OCI-LY3 (cell line): ENCODE results near the gene MYO1E.
A peak's percentile ranks its signal among the peaks of the same experiment; 100 is the strongest.

Source experiments
- H2AFZ ChIP-seq: fragments of 200-600, 300-600 bp; shearing (Covaris generic); 2 replicates; pipeline ENCODE4 v1.6.0; 2014; ENCODE audit warnings: antibody characterized with exemption, low read depth, low read length
- H3K27ac ChIP-seq: fragments of 200-600, 300-600 bp; sonication (generic); 2 replicates; pipeline ENCODE4 v1.5.1; 2014; ENCODE audit warnings: mild to moderate bottlenecking, low read length, moderate library complexity, mixed read lengths
- H3K27me3 ChIP-seq: fragments of 200-600, 300-600 bp; sonication (generic); 2 replicates; pipeline ENCODE4 v1.6.1; 2014; ENCODE audit warnings: low read depth, low read length, mixed read lengths
- H3K36me3 ChIP-seq: fragments of 200-600, 300-600 bp; sonication (generic); replicated peaks from 2 replicates; pipeline ENCODE3; 2014; ENCODE audit warnings: low read depth, low read length, mixed read lengths
- H3K4me1 ChIP-seq: fragments of 300-600, 200-600 bp; sonication (generic); 2 replicates; pipeline ENCODE4 v1.6.1; 2014; ENCODE audit warnings: low read length, mixed read lengths
- H3K4me2 ChIP-seq: fragments of 200-600, 300-600 bp; sonication (generic); 2 replicates; pipeline ENCODE4 v1.6.1; 2014; ENCODE audit warnings: low read length, mixed read lengths
- H3K4me3 ChIP-seq: fragments of 300-600, 200-600 bp; sonication (generic); 2 replicates; pipeline ENCODE4 v1.5.1; 2014; ENCODE audit warnings: antibody characterized with exemption, mild to moderate bottlenecking, low read length, moderate library complexity
- H3K79me2 ChIP-seq: fragments of 300-600, 200-600 bp; shearing (Covaris generic); 2 replicates; pipeline ENCODE4 v1.6.1; 2014; ENCODE audit warnings: mild to moderate bottlenecking, low read length, mixed read lengths
- H3K9ac ChIP-seq: fragments of 300-600, 200-600 bp; shearing (Covaris generic); 2 replicates; pipeline ENCODE4 v1.6.0; 2014; ENCODE audit warnings: mild to moderate bottlenecking, low read length, moderate library complexity
- H3K9me3 ChIP-seq: fragments of 200-600, 300-600 bp; shearing (Covaris generic); 2 replicates; pipeline ENCODE4 v1.6.1; 2014; ENCODE audit warnings: low read length, mixed read lengths; ENCODE audit not compliant: insufficient read depth
- H4K20me1 ChIP-seq: fragments of 200-600, 300-600 bp; sonication (generic); 2 replicates; pipeline ENCODE4 v1.6.1; 2016; ENCODE audit warnings: low read length, mixed read lengths; ENCODE audit not compliant: insufficient read depth
- EZH2phosphoT487 ChIP-seq: fragments of 200-600 bp; shearing (Covaris generic); IDR thresholded peaks from 2 replicates; pipeline ENCODE4 v1.6.1; 2018; ENCODE audit warnings: antibody characterized with exemption, mixed run types, low read depth
- TF ChIP-seq, protein P1 (sequence below): fragments of 200-600, 300-600 bp; sonication (generic); IDR thresholded peaks from 2 replicates; pipeline ENCODE4 v1.5.1; 2014; ENCODE audit warnings: antibody characterized with exemption, low read length, low read depth

The MYO1E gene

DNA sequence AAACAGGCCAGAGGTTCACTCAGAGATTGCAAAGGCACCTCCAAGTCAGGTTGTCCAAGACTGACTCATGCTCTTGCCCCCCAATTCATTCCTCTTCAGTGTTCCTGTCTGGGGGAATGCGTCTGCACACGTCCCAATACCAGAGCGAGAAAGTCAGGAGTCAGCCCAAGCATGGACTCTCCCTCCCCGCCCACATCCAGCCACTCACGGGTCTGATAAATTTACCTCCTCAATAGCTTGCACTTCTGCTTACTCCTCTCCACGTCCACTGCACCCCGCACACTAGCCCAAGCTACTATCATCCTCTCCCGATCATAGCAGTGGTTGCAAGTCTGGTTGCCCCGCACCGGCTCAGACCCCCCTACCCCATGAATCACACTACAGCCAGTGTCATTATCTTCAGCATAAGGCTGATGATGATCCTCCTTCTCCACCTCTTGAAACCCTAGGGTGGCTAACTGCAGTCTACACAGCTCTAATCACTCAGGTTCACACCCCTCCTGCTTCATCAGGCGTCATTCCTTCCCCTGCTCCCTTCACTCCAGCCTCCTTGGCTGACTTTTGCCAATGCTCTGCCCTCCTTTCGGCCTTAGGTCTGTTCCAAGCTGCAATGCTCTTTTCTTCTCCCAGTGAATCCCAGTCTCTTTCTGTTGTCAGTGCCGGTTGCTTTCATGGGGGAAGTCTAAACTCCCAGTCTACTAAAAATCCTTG, 27.6 kb upstream of the MYO1E start:
- Histone ChIP-seq H3K27ac (peak overlapping the region; percentile 81), H3K36me3 (no peaks in the 10 kb centered on the region), H3K9me3 (no peaks in the 10 kb centered on the region), H3K4me1 (peaks cover 39% of the 10 kb centered on the region), H3K4me3 (peak overlapping the region; percentile 69), H3K27me3 (peaks cover 20% of the 10 kb centered on the region), H3K79me2 (no peaks in the 10 kb centered on the region), H3K9ac (peak overlapping the region; percentile 51), H2AFZ (0 out of 2 replicates have a peak overlapping the region, but pooled peaks have one; percentile 26), H4K20me1 (no peaks in the 10 kb centered on the region), H3K4me2 (peak overlapping the region; percentile 94)
- TF ChIP-seq EZH2phosphoT487, result no peak
- TF ChIP-seq, protein P1, sequence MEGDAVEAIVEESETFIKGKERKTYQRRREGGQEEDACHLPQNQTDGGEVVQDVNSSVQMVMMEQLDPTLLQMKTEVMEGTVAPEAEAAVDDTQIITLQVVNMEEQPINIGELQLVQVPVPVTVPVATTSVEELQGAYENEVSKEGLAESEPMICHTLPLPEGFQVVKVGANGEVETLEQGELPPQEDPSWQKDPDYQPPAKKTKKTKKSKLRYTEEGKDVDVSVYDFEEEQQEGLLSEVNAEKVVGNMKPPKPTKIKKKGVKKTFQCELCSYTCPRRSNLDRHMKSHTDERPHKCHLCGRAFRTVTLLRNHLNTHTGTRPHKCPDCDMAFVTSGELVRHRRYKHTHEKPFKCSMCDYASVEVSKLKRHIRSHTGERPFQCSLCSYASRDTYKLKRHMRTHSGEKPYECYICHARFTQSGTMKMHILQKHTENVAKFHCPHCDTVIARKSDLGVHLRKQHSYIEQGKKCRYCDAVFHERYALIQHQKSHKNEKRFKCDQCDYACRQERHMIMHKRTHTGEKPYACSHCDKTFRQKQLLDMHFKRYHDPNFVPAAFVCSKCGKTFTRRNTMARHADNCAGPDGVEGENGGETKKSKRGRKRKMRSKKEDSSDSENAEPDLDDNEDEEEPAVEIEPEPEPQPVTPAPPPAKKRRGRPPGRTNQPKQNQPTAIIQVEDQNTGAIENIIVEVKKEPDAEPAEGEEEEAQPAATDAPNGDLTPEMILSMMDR, result no peak

GRCh38 chr15:59399465-59400102, 26.9 kb upstream of the MYO1E start:
- Histone ChIP-seq H3K79me2 (no peaks in the 10 kb centered on the region), H3K27ac (peak overlapping the region; percentile 81), H3K9me3 (no peaks in the 10 kb centered on the region), H3K36me3 (no peaks in the 10 kb centered on the region), H3K4me2 (peak overlapping the region; percentile 94), H2AFZ (no peak overlapping the region), H3K27me3 (peaks cover 20% of the 10 kb centered on the region), H3K4me3 (peak overlapping the region; percentile 69), H3K9ac (peak overlapping the region; percentile 51), H4K20me1 (no peaks in the 10 kb centered on the region), H3K4me1 (peaks cover 39% of the 10 kb centered on the region)
- TF ChIP-seq, protein P1, result peak; percentile 4; the same call in 1 of the 2 replicates
- 0 out of 2 replicates have a peak, but pooled peaks have one; percentile 53 for TF ChIP-seq EZH2phosphoT487

DNA sequence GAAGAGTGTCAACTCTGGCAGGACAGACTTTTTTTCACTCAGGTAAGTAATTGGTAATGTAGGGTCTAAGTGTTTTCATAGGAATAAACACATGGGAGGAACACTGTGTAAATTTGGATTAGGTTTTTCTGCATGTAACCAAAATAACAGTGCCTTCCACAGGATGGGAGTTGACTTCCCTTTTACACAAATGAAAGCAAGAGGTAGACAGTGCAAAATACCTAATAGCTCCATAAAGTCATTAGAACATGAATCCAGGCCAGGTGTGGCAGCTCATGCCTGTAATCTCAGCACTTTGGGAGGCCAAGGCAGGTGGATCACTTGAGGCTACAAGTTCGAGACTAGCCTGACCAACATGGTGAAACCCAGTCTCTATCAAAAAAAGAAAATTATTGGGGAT, 25.5 kb upstream of the MYO1E start:
- TF ChIP-seq EZH2phosphoT487, result no peak
- TF ChIP-seq, protein P1, result no peak
- Histone ChIP-seq H3K27me3 (peaks cover 20% of the 10 kb centered on the region), H3K79me2 (no peaks in the 10 kb centered on the region), H3K4me2 (no peak overlapping the region), H3K36me3 (no peaks in the 10 kb centered on the region), H3K4me1 (peaks cover 39% of the 10 kb centered on the region), H3K9ac (no peak overlapping the region), H3K4me3 (no peak overlapping the region), H3K9me3 (no peaks in the 10 kb centered on the region), H4K20me1 (no peaks in the 10 kb centered on the region), H2AFZ (no peak overlapping the region), H3K27ac (no peak overlapping the region)

DNA sequence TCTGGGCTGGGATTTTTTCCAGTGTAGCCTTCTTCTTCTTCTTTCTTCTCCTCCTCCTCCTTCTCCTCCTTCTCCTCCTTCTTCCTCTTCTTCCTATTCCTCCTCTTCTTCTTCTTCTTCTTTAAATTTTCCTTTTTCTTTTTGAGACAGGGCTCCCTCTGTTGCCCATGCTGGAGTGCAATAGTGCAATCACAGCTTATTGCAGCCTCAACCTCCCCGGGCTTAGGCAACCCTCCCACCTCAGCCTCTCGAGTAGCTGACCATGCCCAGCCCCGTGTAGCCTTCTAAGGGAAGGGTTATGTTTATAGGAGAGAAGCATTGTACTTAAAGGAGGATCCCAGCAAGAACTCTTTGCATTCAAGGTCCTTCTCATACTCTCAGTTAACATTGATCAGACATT, 24.0 kb upstream of the MYO1E start:
- Histone ChIP-seq H3K4me1 (peaks cover 36% of the 10 kb centered on the region), H3K79me2 (no peaks in the 10 kb centered on the region), H3K27me3 (peaks cover 20% of the 10 kb centered on the region), H3K9me3 (no peaks in the 10 kb centered on the region), H3K4me3 (no peak overlapping the region), H3K36me3 (no peaks in the 10 kb centered on the region), H4K20me1 (no peaks in the 10 kb centered on the region), H3K27ac (no peak overlapping the region), H3K9ac (no peak overlapping the region), H3K4me2 (no peak overlapping the region), H2AFZ (no peak overlapping the region)
- TF ChIP-seq EZH2phosphoT487, result no peak
- TF ChIP-seq, protein P1, result peak; percentile 28; the same call in 1 of the 2 replicates
